ENCODE data around the gene WDR38.

GRCh38 chr9:124852121-124852828, 985 bp upstream of the WDR38 start:
- TF ChIP-seq ZNF274 (IDR thresholded peaks at IDR 0.05; ENCODE audit: low read depth, low read length) (no peak), SUZ12 (IDR thresholded peaks at IDR 0.05; ENCODE audit: extremely low read depth, insufficient read depth, insufficient read length) (no peak), YY1 (IDR thresholded peaks at IDR 0.05; ENCODE audit: insufficient read depth, insufficient read length) (no peak)
